ENCODE measurements around the gene TMPRSS2.

The TMPRSS2 gene

GRCh38 chr21:41523175-41523574, 15.2 kb upstream of the TMPRSS2 start:
- Histone ChIP-seq H3K36me3 (replicated peaks) (no peaks in the 10 kb centered on the region), H3K9me3 (peaks cover 2% of the 10 kb centered on the region; the same call in 1 of the 2 replicates), H3K4me1 (no peaks in the 10 kb centered on the region), H3K27me3 (ENCODE audit: low read depth) (no peaks in the 10 kb centered on the region), H3K4me3 (no peak overlapping the region)
- in situ Hi-C loops (cut with MboI; ENCODE audit: low sequenced_read_pairs) = no loop called here
- DNase-seq (ENCODE audit: low spot score in 2 of 2) = no peak

DNA sequence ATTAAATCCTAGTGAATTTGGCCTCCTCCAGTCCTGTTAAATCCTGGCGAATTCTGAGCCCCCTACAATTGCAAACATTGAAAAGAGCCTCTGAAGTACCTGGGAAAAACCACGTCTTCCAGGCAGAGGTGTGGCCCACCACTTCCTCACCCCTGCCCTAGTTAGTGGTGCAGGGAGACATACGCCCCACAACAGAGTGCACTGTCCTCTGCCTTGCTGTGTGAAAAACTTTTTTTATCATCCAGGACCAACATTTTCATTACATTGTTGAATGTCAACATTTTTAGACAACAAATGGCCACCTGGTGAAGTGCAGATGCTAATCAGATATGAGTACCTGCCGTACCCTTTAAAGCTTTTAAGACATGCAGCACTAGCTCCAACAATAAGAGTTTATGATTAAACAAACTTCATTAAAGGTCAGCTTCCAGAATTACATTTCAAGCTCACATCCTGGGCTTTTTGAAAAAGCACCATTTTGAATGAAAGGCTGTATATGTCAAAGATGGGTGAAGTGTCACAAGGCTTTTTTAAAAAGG, 13.6 kb upstream of the TMPRSS2 start:
- in situ Hi-C loops (cut with MboI; ENCODE audit: low sequenced_read_pairs) = no loop called here
- Histone ChIP-seq H3K4me3 (no peak overlapping the region), H3K4me1 (no peaks in the 10 kb centered on the region), H3K36me3 (replicated peaks) (no peaks in the 10 kb centered on the region), H3K27me3 (ENCODE audit: low read depth) (no peaks in the 10 kb centered on the region), H3K9me3 (peaks cover 2% of the 10 kb centered on the region; the same call in 1 of the 2 replicates)
- no peak for DNase-seq (ENCODE audit: low spot score in 2 of 2)

GRCh38 chr21:41520560-41521442, 12.8 kb upstream of the TMPRSS2 start:
- no peaks in the 10 kb centered on the region for H3K4me1 ChIP-seq
- H3K9me3 ChIP-seq = peaks cover 2% of the 10 kb centered on the region; the same call in 1 of the 2 replicates
- H3K4me3 ChIP-seq = no peak overlapping the region
- in situ Hi-C loops (cut with MboI; ENCODE audit: low sequenced_read_pairs) = no loop called here
- no peak for DNase-seq (ENCODE audit: low spot score in 2 of 2)
- H3K27me3 ChIP-seq (ENCODE audit: low read depth) = no peaks in the 10 kb centered on the region
- H3K36me3 ChIP-seq (replicated peaks) = no peaks in the 10 kb centered on the region

- in situ Hi-C loops (cut with MboI; ENCODE audit: low sequenced_read_pairs) = no loop called here
These were observed 12.0 kb upstream of the TMPRSS2 start for GRCh38 chr21:41519806-41520559.

GRCh38 chr21:41518757-41519156, 10.8 kb upstream of the TMPRSS2 start:
- in situ Hi-C loops (cut with MboI; ENCODE audit: low sequenced_read_pairs) = no loop called here
- Histone ChIP-seq H3K36me3 (replicated peaks) (no peaks in the 10 kb centered on the region), H3K4me3 (no peak overlapping the region), H3K9me3 (peaks cover 3% of the 10 kb centered on the region), H3K27me3 (ENCODE audit: low read depth) (no peaks in the 10 kb centered on the region), H3K4me1 (no peaks in the 10 kb centered on the region)
- DNase-seq (ENCODE audit: low spot score in 2 of 2) = no peak

More at GRCh38 chr21:41519806-41520559, 12.0 kb upstream of the TMPRSS2 start:
- Histone ChIP-seq H3K27me3 (ENCODE audit: low read depth) (no peaks in the 10 kb centered on the region), H3K4me1 (no peaks in the 10 kb centered on the region), H3K36me3 (replicated peaks) (no peaks in the 10 kb centered on the region), H3K4me3 (no peak overlapping the region), H3K9me3 (peaks cover 3% of the 10 kb centered on the region)
- no peak for DNase-seq (ENCODE audit: low spot score in 2 of 2)

- Histone ChIP-seq H3K4me1 (no peaks in the 10 kb centered on the region), H3K27me3 (ENCODE audit: low read depth) (no peaks in the 10 kb centered on the region), H3K36me3 (replicated peaks) (no peaks in the 10 kb centered on the region), H3K9me3 (peaks cover 3% of the 10 kb centered on the region; the same call in 1 of the 2 replicates), H3K4me3 (no peak overlapping the region)
- in situ Hi-C loops (cut with MboI; ENCODE audit: low sequenced_read_pairs) = no loop called here
- DNase-seq (ENCODE audit: low spot score in 2 of 2) = no peak
These were observed 3.9 kb upstream of the TMPRSS2 start for GRCh38 chr21:41511858-41512257.

GRCh38 chr21:41510500-41510899, 2.5 kb upstream of the TMPRSS2 start:
- Histone ChIP-seq H3K4me3 (no peak overlapping the region), H3K36me3 (replicated peaks) (no peaks in the 10 kb centered on the region), H3K27me3 (ENCODE audit: low read depth) (no peaks in the 10 kb centered on the region), H3K4me1 (no peaks in the 10 kb centered on the region), H3K9me3 (peaks cover 2% of the 10 kb centered on the region; the same call in 1 of the 2 replicates)
- in situ Hi-C loops (cut with MboI; ENCODE audit: low sequenced_read_pairs) = no loop called here
- no peak for DNase-seq (ENCODE audit: low spot score in 2 of 2)

DNA sequence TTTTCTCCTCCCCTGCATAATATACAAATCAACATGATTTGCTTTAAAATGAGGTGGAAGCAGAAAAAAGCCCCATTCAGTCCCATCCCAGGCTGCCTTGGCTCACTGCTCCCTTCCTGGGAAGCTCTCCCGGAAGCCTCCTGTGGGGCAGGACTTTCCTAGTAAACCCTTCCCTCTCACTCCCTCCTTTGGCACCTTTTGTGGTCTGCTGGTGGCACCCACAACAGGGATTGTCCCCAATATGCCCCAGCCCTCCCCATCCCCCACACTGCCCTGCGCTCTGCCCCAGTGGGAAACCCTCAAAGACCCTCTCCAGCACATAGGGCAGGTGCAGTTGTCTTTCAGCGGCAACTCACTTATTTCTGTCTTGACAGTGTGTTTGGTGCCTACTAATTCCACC, 1.8 kb upstream of the TMPRSS2 start:
- H3K36me3 ChIP-seq (replicated peaks) = no peaks in the 10 kb centered on the region
- no peak for DNase-seq (ENCODE audit: low spot score in 2 of 2)
- H3K27me3 ChIP-seq (ENCODE audit: low read depth) = no peaks in the 10 kb centered on the region
- no peaks in the 10 kb centered on the region for H3K4me1 ChIP-seq
- H3K9me3 ChIP-seq = no peaks in the 10 kb centered on the region
- H3K4me3 ChIP-seq = no peak overlapping the region
- in situ Hi-C loops (cut with MboI; ENCODE audit: low sequenced_read_pairs) = no loop called here

- no peak for DNase-seq (ENCODE audit: low spot score in 2 of 2)
- Histone ChIP-seq H3K27me3 (ENCODE audit: low read depth) (no peaks in the 10 kb centered on the region), H3K36me3 (replicated peaks) (no peaks in the 10 kb centered on the region), H3K4me3 (no peak overlapping the region), H3K4me1 (no peaks in the 10 kb centered on the region), H3K9me3 (no peaks in the 10 kb centered on the region)
- in situ Hi-C loops (cut with MboI; ENCODE audit: low sequenced_read_pairs) = no loop called here
These were observed 1.2 kb upstream of the TMPRSS2 start for GRCh38 chr21:41509145-41509496.

DNA sequence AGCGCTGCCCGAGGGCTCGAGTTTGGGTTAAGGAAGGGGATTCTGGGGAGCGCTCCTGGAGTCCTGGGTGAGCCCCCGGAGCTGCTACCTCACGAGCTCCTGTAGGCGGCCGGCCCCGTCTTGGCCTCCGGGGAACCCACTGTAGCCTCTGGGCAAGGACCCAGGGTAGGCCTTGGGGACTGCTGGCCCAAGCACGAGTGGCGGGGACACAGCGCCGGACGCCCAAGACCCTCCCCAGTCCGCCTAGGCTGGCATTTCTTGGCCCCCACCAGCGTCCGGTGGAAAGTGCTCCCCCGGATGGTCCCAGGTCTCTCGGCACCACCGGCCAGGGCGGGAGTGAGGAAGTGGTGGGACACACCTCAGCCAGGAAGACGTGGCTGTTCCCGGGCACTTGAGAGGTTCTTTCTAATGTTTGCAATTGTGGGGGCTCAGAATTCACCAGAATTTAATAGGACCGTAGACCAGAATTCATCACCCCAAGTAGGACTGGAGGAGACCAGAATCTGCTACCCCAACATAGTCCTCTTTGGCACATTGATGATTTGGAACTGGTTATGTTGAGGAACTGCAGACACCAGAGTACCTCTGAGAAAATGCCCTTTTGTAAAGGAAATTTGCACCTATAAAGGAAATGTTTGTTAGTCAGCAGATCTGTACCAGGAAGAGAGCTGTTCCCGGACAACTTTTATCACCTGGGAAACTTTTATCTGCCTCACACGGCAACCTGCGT, 622 bp upstream of the TMPRSS2 start:
- in situ Hi-C loops (cut with MboI; ENCODE audit: low sequenced_read_pairs) = no loop called here
- Histone ChIP-seq H3K9me3 (no peaks in the 10 kb centered on the region), H3K36me3 (replicated peaks) (no peaks in the 10 kb centered on the region), H3K4me1 (no peaks in the 10 kb centered on the region), H3K27me3 (ENCODE audit: low read depth) (no peaks in the 10 kb centered on the region), H3K4me3 (no peak overlapping the region)
- no peak for DNase-seq (ENCODE audit: low spot score in 2 of 2)

- no peaks in the 10 kb centered on the region for H3K36me3 ChIP-seq (replicated peaks)
- H3K4me1 ChIP-seq = no peaks in the 10 kb centered on the region
- H3K4me3 ChIP-seq = no peak overlapping the region
- H3K27me3 ChIP-seq (ENCODE audit: low read depth) = no peaks in the 10 kb centered on the region
- in situ Hi-C loops (cut with MboI; ENCODE audit: low sequenced_read_pairs) = no loop called here
- no peak for DNase-seq (ENCODE audit: low spot score in 2 of 2)
- H3K9me3 ChIP-seq = no peaks in the 10 kb centered on the region
These were observed 1.1 kb downstream of the TMPRSS2 start for GRCh38 chr21:41506611-41507520.

GRCh38 chr21:41506005-41506594, 1.9 kb downstream of the TMPRSS2 start:
- DNase-seq (ENCODE audit: low spot score in 2 of 2) = no peak
- Histone ChIP-seq H3K36me3 (replicated peaks) (no peaks in the 10 kb centered on the region), H3K4me1 (no peaks in the 10 kb centered on the region), H3K4me3 (no peak overlapping the region), H3K27me3 (ENCODE audit: low read depth) (no peaks in the 10 kb centered on the region), H3K9me3 (no peaks in the 10 kb centered on the region)
- in situ Hi-C loops (cut with MboI; ENCODE audit: low sequenced_read_pairs) = no loop called here

All from HAP-1 (cell line).